HG03280 (cell line): ENCODE results near the gene LIMS2.

Experiments
- ATAC-seq: cut with Tn5 transposase; IDR thresholded peaks from one replicate; pipeline ENCODE4 v1.9.1; 2021; ENCODE audit warnings: mild to moderate bottlenecking, moderate library complexity; ENCODE audit not compliant: unreplicated experiment

Gene LIMS2, protein sequence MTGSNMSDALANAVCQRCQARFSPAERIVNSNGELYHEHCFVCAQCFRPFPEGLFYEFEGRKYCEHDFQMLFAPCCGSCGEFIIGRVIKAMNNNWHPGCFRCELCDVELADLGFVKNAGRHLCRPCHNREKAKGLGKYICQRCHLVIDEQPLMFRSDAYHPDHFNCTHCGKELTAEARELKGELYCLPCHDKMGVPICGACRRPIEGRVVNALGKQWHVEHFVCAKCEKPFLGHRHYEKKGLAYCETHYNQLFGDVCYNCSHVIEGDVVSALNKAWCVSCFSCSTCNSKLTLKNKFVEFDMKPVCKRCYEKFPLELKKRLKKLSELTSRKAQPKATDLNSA

DNA sequence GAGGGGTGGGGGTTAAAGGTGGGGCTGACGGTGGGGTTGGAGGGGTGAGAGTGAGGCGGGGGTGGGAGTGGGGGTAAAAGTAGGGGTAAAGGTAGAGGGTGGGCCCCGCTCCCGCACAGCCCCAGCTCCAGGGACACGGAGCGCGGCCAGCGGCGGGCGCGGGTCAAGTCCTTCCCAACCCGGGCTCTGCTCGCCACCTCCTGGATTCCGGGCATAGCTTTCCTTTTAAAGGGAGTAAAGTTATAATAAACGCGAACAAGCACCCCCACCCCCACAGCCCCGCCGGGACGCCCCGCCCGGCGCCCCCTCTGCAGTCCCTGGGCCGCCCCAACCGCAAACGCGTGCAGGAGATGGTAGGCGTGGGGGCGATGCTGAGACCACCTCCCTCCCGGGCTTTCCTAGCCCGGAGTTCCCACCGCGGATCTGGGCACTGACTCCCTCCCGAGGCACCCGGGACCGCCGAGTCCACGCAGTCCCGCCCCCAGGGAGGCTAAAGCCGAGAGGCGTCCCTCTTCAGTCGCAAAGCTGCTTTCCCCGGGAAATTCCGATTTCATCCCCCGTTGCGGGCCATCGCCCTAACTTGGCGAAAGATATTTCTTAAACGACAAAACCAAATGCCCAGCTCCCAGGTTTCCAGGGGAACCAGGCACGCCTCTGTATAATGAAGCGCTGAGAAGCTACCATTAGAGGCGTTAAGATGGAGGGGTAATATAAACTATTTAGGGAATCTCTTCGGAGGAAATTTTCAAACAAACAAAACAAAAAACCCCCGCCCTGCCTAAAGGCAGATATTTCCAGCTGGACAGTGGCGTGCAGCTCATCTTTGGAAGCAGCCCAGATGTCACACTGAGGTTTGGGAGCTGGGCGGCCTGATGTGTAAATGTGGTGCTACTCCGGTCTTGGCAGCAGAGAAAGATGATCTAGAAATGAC lies at the start of gene LIMS2:
LIMS2 (minus strand) TSS at position 200 of the 931 bp plus-strand sequence. CDS start 506 bp downstream, outside the sequence.
- ATAC-seq = no peak

DNA sequence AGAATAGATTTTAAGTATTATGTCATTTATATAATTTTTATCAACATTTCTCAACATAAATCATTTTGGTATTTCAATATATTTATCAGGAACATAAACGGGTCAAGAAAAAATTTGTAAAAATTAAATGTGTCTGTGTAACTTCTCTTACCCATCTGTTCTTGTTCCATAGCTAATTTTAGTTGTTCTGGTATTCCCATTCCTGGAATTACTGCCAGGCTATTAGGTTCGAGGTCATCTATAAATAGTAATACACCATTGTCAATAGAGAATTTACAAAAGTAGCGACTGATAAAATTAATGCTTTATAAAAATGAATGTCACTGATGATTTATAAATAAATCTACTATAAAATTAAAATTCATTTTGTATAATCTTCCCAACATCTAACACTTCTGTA lies 47.5 kb upstream of the LIMS2 start:
- ATAC-seq = no peak

DNA sequence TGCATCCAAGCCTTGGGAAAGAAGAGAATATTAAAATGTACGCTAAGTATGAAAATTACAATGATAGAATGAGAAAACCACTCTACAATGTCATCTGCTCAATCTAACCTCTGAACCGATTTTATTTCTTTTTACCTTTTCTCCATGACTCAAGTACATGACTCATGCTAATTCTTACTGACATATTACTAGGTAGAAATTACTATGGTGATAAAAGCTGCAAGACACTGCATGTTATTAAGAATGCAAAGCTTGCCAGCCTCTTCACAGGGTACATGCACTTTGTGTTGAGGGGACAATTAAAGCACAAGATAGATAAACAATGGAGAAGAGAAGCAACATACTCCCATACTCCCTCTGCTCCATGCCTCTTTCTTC lies 46.6 kb upstream of the LIMS2 start:
- ATAC-seq = no peak

DNA sequence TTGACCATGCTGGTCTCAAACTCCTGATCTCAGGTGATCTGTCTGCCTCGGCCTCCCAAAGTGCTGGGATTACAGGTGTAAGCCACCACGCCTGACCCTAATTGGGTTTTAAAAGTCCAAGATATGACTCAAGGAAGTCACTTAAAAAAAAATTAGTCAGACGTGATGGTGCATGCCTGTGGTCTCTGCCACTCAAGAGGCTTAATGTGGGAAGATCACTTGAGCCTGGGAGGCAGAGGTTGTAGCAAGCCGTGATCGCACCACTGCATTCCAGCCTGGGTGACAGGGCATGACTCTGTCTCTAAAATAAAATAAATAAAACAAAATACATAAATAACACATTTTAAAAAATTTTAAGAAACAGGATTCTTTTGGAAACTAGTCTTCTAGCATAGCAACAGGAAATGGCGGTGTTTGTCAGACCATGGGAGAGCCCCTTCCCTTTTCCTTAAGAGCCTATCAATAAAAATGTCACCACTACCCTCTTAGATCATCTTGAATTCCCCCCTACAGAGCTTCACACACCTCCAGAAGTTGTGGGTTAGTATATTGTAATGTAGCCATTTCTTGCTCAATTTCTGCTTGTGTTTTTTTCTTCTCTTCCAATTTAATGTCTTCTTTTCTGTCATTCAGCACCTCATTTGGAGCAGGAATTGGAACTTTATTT lies 46.1 kb upstream of the LIMS2 start:
- ATAC-seq = no peak

DNA sequence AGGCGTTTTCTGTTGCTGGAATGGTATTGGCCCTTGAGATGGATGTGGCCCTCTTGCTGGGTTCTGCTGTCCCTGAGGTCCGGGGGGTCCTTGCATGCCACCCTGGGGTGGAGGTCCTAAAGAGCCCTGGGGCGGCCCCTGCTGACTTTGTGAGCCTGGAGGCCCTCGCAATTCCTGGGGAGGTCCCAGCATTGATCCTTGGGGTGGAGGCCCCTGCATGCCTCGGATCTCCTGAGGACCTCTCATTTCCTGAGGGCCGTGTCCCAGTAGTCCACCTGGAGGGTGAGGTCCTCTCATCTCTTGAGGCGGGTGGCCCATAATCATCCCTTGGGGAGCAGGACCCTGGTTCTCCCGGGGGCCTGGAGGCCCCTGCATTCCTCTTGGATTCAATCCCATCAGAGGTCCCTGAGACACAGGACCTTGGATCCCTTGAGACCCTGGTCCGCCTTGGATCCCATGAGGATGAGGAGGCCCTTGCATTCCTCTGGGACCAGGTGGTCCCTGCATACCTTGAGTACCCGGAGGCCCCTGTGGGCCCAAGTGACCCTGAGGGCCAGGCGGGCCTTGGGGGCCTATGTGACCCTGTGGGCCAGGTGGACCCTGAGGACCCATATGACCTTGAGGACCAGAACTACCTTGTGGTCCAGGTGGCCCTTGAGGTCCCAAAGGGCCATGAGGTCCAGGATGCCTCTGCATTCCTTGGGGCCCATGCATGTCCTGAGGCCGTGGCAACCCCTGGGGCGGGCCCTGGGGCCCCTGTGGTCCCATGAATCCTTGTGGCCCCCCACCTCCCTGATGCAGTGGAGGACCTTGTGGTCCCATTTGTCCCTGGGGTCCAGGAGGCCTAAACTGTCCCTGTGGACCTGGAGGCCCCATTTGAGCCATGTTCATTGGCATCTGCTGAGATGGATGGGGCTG lies 44.2 kb upstream of the LIMS2 start:
- ATAC-seq = no peak

DNA sequence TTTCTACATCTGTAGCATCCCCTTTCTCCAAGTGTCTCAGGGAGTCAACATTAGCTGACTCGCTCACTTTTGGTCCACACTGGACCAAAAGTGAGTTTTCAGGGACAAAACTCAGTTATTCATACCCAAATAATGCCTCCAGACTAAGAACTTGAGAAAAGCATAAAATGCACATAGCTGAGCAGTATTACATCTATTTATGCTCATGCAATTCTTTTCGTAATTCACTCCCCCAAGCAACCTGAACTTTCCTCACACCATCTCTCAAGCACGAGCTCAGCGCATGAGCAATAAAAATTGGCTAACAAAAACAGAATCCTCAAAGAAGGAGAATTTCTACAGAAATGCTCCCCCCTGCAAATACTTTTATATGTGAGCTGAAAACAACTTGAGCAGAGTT lies 42.9 kb upstream of the LIMS2 start:
- ATAC-seq = no peak

DNA sequence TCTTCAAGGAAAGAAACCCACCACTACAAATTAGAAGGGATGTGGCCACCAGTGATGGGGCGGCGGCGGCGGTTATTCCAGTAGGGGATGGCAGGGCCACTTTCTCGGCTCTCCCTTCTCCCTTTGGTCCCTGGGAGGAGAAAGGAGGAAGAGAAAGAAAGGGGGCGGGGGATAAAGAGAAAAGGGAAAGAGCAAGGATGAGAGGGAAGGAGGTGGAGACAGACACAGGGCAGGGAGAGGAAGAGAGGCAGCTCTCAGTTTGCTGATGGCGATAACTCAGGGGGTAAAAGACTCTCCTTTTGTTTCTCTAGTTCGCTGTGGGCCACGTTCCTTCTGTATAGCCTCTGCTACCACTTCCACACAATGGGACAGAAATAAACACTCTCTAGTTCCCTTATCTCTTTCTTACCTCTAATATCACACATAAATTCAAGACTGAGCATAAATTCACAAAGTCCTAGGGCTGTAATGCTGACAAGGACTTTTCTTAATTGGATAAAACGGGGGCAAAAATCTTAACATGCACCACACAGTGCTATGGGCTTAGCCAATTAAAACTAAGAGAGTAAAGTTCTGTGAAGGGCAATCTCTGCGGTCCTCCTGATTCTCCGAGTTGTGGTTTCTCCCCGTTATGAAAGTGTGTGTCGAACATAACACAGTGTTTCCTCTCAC lies 40.6 kb upstream of the LIMS2 start:
- no peak for ATAC-seq

DNA sequence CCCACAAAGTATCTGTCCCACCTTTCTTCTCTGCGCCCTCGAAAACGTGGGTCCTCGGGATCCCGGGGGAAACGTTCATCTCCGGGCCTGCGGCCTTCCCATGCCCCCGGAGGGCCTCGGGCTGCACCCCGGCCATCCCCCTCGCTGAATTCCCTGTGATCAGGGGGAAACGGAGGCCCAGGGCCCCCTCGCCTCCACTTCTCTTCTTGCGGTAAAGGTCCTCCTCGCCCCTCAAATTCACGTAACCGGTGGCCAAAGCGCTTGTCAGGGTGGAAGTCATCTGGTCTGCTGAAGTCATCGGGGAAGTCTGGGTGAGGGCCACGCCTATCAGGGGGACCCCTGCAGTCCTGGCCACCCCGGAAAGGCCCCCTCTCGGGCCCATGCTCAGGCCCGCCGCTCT lies 38.2 kb upstream of the LIMS2 start:
- no peak for ATAC-seq

DNA sequence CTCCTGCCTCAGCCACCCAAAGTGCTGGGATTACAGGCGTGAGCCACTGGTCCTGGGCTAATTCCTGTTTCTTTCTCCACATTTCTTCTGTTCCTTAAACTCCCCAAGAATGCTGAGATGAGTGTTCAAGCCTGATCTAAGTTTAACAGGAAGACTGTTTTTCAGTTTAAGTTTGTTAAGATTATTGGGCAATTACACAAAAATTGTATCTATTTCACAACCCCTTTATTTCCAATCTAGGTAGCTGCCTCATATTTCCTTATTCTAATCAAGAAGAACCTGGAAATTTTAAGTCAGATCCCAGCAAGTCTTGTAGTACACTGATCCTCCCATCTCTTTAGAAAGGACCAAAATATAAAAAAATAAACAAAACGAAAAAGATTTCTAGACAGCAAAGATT lies 37.7 kb upstream of the LIMS2 start:
- no peak for ATAC-seq

DNA sequence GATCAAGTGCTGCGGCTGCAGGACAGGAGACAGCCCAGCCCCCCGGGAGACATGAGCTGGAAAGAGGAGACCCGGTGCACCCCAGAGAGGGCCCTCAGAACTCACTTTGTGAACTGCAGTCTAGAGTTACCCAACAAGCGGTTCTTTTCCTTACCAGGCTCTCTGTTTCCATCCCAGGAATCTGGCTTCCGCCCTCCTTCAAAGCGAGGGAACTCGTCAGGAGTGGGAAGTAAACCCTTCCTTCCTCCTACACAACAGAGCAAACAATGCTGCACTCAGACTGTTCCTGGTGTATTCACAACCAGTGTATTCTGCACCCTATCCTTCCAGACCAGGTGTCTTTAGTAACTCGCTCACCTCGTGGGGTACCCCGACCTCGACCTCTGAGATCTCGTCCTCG lies 34.0 kb upstream of the LIMS2 start:
- no peak for ATAC-seq

DNA sequence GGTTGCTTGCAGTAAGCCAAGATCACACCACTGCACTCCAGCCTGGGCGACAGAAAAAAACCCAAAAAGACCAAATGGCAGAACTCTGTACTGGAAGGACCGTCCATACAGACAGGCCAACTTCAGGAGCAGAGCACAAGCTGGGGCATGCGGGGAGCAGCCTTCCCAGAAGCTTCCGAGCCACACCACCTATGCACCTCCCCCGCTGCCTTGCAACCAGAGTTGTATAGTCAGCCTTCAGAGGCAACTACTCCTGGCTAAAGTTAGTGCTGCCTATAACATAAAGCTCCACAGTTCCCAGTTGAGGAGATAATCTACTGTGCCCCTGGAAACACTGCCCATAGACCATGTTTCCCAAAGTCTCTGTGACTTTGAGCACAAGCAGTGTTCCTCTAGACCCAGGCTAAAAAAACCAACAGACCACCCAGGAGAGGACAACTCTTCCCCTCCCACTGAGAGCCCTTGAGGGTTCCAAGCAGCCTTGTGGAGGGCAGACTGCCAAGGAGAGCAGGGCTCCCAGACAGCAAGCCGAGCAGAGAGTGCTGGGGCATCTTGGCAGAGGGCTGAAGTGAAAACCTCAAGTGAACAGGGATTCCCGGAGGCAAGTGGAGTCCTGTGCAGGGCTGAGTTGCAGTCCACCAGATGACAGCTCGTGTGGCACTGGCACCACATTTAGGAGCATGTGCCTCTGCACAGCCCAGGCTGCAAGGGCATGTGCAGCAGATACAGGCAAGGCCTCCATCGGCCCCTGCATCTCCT lies 32.7 kb upstream of the LIMS2 start:
- ATAC-seq = no peak

DNA sequence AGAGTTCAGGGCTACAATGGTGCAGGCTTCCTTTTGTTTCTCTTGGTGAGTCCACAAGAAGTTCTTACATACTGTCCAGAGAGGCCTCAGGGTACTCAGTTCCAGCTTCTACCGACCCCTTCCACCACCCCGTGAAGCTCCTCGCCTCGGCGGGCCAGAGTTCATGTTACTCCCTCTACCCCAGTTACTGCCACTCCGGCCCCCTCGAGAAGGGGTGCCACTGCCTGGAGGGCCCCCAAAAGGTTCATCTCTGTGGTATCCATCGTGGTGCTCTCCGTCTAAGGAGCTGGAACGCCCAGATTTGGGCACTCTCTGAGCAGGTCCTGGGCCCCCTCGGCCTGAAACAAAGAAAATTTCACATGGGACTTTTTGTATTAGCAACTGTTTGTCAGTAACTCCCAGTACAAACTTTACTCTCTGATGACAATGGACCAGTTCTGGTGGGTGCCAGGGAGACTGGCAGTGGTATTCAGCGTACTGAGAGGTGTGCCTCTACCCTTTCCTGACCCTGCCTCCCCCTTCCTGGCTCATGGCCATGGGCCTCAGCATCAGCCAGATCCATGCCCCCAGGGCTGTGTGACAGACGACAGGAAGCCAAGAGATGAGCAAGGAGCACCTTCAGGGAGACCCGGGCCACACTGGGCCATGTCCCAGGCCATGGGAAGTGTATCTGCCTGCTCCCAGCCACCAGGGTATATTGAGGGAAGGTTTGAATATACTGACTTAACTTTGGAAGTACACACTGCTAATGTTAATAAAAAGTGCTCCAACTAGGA lies 31.1 kb upstream of the LIMS2 start:
- ATAC-seq = no peak

DNA sequence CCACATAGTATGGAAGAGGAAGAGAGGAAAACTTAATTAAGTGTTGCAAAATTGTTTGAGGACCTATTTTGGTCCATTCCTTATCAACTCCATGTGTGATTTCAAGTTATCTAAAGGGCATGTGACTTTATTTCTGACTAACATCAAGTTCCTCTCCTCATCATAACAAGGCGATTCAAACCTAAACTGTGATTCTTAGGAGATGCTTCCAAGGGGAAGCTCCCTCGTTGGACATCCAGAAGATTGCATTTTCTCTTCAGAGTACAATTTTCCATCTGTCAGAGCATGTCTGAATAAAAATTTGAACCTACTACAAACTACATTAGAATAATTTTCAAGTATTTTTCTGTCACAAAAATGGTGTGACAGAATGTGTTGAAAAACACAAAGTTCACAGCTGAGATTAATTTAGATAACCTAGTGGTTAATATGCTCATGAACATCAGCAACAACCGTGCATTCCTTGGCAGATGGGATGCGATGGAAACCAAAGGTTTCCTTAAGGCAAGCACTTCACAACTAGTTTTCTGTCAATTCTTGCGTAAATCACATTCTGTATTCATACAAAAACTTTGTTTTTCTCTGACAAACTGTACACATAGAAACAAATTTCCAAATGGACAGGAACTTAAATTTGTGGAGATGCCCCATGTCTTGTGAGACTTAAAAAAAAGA lies 30.2 kb upstream of the LIMS2 start:
- ATAC-seq = no peak

DNA sequence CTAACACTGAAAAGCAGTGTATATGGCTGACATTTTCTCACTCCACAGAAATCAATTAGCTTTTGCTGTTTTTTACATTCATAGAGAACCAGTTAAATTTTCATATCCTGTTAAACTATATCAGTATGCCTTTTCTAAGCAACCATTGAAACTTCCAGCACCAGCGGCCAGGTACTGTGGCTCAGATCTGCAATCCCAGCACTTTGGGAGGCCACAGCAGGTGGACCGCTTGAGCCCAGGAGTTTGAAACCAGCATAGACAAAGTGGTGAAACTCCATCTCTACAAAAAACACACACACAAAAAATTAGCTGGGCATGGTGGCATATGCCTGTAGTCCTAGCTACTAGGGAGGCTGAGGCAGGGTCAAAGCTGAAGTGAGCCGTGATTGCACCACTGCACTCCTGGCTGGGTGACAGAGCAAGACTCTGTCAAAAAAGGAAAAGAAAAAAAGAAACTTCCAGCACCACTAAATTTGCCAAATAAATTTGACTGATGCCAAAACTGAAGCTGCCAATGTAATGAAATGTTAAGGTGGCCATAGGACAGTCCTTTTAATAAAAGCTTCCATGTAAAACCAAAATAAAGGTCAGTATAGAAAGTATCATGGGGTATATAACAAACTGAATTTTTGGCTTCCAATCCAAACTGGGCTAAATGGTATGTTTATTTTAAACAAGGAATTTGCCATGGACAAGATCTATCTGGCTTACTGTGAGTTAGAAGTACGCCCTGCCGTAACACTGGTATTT lies 29.5 kb upstream of the LIMS2 start:
- ATAC-seq = no peak

DNA sequence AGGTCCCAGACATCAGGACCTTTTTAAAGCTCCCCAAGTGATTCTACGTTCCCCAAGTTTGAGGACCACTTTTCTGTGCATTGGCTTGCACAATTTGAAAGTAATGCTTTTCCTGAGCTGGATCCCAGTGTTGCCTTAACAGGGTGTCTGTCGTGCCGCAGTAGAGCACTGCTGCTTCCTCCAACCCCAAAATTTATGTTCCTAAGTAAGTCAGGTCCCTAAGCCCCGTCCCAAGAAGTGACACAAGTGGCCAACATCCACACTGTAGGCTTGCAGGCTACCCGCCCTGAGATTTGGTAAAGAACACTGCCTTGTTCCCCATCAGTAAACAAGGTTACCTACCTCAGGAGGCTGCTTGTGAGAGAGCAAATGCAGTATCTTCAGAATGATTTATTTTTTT lies 28.0 kb upstream of the LIMS2 start:
- ATAC-seq = no peak

DNA sequence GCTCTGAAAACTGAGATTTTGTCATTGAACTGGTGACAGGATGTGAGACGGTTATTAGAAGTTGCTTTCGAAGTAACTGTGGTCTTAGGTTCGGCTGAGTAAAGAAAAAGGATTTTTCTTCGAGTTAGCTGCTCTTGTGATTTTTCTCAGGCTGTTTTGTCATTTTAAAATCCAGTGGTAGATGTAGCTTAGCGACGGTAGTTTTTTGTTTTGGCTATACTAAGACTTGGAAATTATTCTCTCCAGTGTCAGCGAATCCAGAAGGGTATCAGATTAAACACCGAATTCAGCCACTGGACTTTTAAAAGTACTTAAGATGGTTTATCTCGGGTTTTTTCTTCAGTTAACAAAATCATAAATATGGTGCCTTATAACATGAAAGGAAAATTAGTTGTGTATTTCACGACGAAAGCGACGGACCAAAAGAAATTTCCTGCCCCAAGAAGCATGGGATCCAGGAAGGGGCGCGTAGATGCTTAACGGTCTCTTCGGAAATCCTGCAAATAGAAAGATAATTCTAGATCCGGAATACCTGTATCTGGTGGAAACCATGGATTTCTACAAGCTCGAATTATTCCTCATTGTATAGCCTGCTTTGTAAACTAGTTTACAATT lies 27.2 kb upstream of the LIMS2 start:
- no peak for ATAC-seq
